ENCODE measurements around the gene AP1G1.

- TF ChIP-seq ZBTB33 (IDR thresholded peaks at IDR 0.05; ENCODE audit: borderline replicate concordance, low read depth), result no peak
- TF ChIP-seq CTCF (IDR thresholded peaks at IDR 0.05), result no peak
- TF ChIP-seq REST (IDR thresholded peaks at IDR 0.05; ENCODE audit: low read depth, low read length), result no peak
- TF ChIP-seq MAX (IDR thresholded peaks at IDR 0.05; ENCODE audit: low read depth), result no peak
Measured at GRCh38 chr16:71854369-71854948, 45.8 kb upstream of the AP1G1 start.

All from SK-N-SH (cell line).